ENCODE data around the gene DNAJC24.

DNAJC24 gene

DNA sequence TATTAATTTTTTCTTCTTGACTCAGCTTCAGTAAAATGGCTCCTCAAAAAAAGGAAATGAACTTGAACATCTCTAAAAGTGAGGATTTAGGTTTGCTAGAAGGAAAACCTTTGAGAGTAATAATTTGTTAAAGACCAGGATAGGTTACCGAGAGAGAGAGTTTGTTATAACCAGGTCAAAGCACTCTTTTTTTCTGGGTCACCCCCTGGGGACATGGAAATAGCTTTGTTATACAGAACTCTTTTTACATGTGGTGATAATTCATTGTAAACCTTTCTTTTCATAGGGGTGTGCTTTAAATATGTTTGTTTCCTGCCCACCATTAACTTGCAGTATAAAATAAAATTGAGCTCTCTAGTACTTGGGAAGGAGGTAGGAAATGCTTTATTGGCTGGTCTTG is 47.7 kb downstream of the DNAJC24 start:
- no peak for DNase-seq

DNA sequence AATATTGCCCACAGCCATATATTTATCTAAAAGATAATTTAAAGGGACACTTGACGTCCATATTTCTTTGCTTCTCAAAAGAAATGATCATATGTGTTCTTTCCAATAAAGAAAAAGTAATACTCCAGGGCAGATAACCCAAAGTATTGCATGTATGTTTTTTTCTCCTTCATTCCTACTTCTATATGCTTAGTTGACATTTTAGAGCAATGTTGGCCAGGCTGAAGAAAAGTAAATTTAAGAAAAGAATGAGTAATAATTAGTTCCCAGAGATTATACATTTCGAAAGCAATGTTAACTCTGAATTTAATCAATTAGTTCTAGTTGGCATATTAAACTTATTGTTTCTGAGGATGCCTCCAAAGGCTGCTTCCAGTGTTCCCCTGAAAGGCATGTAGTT is 48.2 kb downstream of the DNAJC24 start:
- DNase-seq = no peak

GRCh38 chr11:31419138-31419537 is 49.5 kb downstream of the DNAJC24 start:
- no peak for DNase-seq

- DNase-seq = no peak
Measured at GRCh38 chr11:31419669-31420068, 50.0 kb downstream of the DNAJC24 start.

DNA sequence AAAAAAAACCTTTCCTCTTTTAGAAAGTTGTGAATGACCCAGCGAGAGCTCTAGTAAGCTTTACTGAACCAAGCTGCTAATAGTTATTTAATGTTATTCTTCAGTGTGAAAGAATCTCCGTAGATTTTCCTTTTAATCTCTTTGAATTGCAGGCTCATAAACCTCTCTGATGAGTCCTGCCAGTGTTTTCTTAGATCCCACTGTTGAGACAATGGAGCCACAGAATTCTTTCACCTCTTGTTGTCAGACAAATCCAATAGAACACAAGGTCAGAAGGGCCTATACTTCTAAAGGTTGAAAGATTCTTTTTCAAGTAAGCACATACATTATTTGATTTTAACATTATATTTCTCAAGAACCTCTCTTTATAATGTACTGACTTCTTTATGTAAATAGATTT is 52.2 kb downstream of the DNAJC24 start:
- DNase-seq = no peak

DNA sequence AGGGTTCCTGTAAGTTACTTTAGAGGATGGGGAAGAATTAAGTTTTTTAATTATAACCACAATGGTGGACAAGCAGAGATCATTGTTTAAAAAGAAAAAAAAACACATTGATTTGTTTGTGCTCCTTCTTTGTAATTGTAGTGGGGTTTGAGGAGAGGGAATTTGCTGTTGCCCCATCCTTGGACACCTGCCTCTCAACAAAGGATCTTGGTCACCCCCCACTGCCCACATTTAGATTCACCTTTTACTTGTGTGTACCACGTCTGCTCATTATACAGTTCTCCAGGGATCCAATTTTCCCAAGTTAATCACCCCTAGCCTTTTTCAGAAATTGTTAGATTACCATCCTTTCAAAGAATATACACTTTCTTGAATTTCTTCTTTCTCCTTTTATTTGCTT is 53.0 kb downstream of the DNAJC24 start:
- no peak for DNase-seq

GRCh38 chr11:31424652-31425051 is 55.0 kb downstream of the DNAJC24 start:
- DNase-seq = no peak

- DNase-seq = no peak
Measured at GRCh38 chr11:31433851-31434250, 64.2 kb downstream of the DNAJC24 start.

DNA sequence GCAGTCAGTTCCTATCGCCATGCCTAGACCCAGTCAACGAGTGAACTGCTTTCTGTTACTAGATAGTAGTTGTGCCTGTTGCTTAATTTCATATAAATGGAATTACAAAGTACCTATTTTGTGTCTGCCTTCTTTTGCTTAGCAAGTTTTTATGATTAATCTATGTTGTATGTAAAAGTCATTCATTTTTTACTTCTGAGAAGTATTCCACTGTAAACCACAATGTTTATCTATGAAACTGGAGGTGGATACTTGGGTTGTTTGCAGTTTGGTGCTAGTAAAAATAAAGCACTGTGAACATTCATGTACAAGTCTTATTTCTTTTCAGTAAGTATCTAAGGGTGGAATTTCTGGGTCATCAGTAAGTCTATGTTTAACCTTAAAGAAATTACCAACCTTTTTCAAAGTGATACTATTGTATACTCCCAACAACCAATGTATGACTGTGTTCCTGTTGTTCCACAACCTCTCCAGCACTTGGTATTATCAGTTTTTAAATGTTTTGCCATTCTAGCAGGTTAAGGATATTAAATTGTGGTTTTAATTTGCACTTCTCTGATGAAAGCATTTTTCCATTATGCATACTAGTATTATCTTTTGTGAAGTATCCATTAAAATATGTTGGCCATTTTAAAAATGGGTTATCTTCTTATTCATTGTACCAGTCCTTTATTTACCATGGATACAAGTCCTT is 68.2 kb downstream of the DNAJC24 start:
- no peak for DNase-seq

- no peak for DNase-seq
Measured at GRCh38 chr11:31441296-31441695, 71.6 kb downstream of the DNAJC24 start.

- DNase-seq = no peak
Measured at GRCh38 chr11:31442086-31442485, 72.4 kb downstream of the DNAJC24 start.

GRCh38 chr11:31443802-31444201 is 74.1 kb downstream of the DNAJC24 start:
- DNase-seq = no peak

DNA sequence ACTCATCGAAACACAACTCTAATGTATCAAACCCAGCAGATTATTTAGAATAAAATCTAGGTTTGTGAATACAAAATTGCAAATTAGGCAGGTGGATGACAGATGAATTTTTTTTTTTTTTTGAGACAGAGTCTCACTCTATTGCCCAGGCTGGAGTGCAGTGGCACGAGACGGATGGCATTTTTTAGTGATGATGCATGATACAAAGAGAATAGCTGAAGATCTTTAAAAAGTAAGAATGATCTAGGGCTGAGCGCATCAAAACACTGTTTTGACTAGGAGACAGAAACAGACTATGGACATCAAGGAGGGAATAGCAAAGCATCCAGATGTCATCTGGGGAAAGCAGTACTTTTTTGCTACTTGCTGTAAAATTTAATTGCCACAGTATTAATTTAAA is 76.0 kb downstream of the DNAJC24 start:
- no peak for DNase-seq

- no peak for DNase-seq
Measured at GRCh38 chr11:31449040-31449439, 79.4 kb downstream of the DNAJC24 start.

DNA sequence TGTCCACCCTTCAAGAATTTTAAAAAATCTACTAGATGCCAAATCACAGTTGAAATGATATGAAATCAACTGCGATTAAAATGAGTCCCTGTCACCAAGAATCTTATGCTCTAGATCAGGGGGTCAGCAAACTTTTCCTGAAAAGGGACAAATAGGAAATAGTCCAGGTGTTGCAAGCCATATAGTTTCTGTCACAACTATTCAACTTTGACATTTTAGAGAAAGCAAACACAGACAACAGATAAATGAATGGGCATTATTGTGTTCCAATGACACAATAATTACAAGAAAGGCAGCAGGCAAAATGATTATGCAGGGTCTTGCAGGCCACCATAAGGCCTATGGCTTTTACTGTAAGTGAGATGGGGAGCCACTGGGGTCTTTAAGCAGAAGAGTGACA is 81.2 kb downstream of the DNAJC24 start:
- no peak for DNase-seq

DNA sequence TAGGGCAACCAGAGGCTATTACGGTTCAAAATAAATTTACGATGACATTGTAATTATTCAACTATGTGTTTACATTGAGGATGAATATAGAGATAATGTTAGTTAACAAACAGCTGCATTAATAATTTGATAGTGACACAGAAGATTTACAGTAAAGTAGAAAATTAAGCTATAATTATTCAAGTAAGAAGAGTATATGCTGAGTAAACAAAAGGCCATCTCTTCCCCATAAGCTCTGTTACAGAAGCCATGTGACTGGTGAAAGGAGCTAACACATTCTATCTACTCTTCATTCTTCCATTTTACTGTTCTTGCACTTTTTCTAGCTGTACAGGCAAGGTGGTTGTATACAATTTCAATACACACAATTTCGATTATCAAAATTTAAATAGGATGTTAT is 85.5 kb downstream of the DNAJC24 start:
- DNase-seq = no peak

DNA sequence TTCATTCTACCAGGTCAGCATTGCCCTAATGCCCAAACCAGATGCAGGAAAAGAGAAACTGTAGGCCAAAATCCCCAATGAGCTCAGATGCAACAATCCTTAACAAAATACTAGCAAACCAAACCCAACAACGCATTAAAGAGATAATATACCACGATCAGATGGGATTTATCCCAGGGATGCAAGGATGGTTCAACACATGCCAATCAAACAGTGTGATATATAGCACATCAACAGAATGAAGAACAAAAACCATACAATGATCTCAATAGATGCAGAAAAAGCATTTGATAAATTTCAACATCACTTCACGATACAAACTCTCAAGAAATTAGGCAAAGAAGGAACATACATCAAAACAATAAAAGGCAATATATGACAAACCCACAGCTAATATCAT is 94.8 kb downstream of the DNAJC24 start:
- no peak for DNase-seq

- DNase-seq = no peak
Measured at GRCh38 chr11:31474083-31474482, 104.4 kb downstream of the DNAJC24 start.

DNA sequence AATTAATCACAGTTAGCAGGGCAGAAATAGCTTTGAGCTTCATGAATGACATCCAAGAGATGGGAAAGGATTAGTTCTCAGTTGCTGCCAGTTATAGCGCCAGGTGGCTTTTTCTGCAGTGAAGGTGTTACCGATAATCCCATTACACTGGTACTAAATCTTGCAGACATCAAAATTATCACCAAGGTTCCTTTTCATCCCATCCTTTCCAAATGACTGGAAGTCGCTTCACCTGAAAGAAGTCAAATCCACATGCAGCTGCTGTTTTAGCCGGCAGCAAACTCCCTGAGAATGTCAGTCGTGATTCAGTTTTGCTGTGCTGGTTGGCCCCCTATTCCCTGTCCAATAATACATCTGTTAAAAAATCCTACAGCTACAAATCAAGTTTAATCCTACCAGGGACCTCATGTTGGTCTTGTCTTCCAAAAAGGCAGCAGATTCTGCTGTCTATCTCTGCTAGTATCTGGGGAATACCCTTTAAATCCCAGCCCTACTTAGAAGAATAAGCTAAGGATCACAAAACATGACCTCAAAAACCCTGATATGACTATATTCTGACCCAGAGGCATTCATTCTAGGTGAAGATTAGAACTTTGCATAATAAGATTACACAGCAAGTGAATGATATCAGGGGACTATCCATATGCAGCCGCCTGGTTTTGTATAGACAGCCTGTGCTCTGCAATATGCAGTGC is 108.0 kb downstream of the DNAJC24 start:
- DNase-seq = no peak

- no peak for DNase-seq
Measured at GRCh38 chr11:31478223-31478590, 108.5 kb downstream of the DNAJC24 start.

- no peak for DNase-seq
Measured at GRCh38 chr11:31479066-31479465, 109.4 kb downstream of the DNAJC24 start.

DNA sequence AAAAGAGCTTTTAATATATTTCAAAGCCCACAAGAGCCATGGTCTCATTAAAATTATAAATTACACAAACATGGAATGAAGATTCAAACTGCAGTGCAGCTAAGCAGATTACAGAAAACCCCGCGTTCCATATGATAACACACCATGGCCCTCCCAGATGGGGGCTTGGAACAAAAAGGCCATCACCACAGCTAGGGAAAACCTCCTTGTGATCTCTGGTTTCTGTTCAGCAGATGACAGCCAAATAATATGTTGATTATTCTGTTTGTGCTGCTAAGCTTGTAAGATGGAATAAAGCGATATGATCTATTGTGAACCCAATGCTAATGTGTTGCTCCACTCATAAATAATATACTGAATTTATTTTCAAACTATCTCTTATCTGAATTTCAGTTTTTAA is 111.3 kb downstream of the DNAJC24 start:
- DNase-seq = no peak

Measured in cerebellar nuclear complex (tissue), 1 donor.